Stimulated activated CD8-positive, alpha-beta memory T cell treated with anti-CD3 and anti-CD28 coated beads, Interleukin-7, amount 100 ng/mL, for 48 hours (primary cell): ENCODE measurements around the gene CUBN.

ENCODE experiments used
- DNase-seq, 2 donors: peaks; one replicate each; pipeline ENCODE4 v3.0.0-alpha.2; 2020; ENCODE audit warnings: low read depth in 1 of 2; ENCODE audit errors: extremely low read depth in 1 of 2

Gene CUBN

GRCh38 chr10:16803464-16803863, 326.1 kb downstream of the CUBN start:
- DNase-seq: no peak

- DNase-seq: no peak
Measured at GRCh38 chr10:16799621-16800020, 330.0 kb downstream of the CUBN start.

GRCh38 chr10:16798571-16798970, 331.0 kb downstream of the CUBN start:
- no peak for DNase-seq

GRCh38 chr10:16795410-16796073, 334.1 kb downstream of the CUBN start:
- DNase-seq: no peak

- DNase-seq: no peak
Measured at GRCh38 chr10:16794005-16794404, 335.6 kb downstream of the CUBN start.

- DNase-seq: no peak
Measured at GRCh38 chr10:16792675-16793074, 336.9 kb downstream of the CUBN start.

- no peak for DNase-seq
Measured at GRCh38 chr10:16789765-16790164, 339.8 kb downstream of the CUBN start.

- DNase-seq: no peak
Measured at GRCh38 chr10:16789261-16789660, 340.4 kb downstream of the CUBN start.

- no peak for DNase-seq
Measured at GRCh38 chr10:16788778-16789177, 340.8 kb downstream of the CUBN start.

GRCh38 chr10:16788125-16788524, 341.5 kb downstream of the CUBN start:
- no peak for DNase-seq

- DNase-seq: peak in 1 of 2 donors; percentile 43
Measured at GRCh38 chr10:16787361-16787791, 342.2 kb downstream of the CUBN start.

- no peak for DNase-seq
Measured at GRCh38 chr10:16780338-16780880, 349.2 kb downstream of the CUBN start.

GRCh38 chr10:16779384-16779915, 350.2 kb downstream of the CUBN start:
- DNase-seq: peak in 1 of 2 donors; percentile 66

- DNase-seq: no peak
Measured at GRCh38 chr10:16777473-16778370, 351.9 kb downstream of the CUBN start.

GRCh38 chr10:16776896-16777295, 352.7 kb downstream of the CUBN start:
- no peak for DNase-seq
